OCI-LY1 (cell line): ENCODE measurements around the gene AMOTL1.

Experiments
- H2AFZ ChIP-seq: fragments of 200-600 bp; sonication (generic), shearing (Covaris generic); 2 replicates; pipeline ENCODE4 v1.6.0; 2014; ENCODE audit warnings: antibody characterized with exemption, mild to moderate bottlenecking, low read length
- H3F3A ChIP-seq: fragments of 200-600 bp; sonication (generic), shearing (Covaris generic); 2 replicates; pipeline ENCODE4 v1.6.0; 2014; ENCODE audit warnings: mild to moderate bottlenecking, antibody characterized with exemption, low read length, moderate library complexity; ENCODE audit not compliant: insufficient read depth
- H3K27ac ChIP-seq: fragments of 200-600 bp; sonication (generic); 2 replicates; pipeline ENCODE4 v1.5.1; 2014; ENCODE audit warnings: low read length, mixed run types, mild to moderate bottlenecking, low read depth; ENCODE audit not compliant: poor library complexity, severe bottlenecking
- H3K27me3 ChIP-seq: fragments of 200-600 bp; sonication (generic); 2 replicates; pipeline ENCODE4 v1.6.0; 2014; ENCODE audit warnings: antibody characterized with exemption, mild to moderate bottlenecking, low read length, moderate library complexity; ENCODE audit not compliant: insufficient read depth
- H3K36me3 ChIP-seq: fragments of 200-600 bp; sonication (generic); 2 replicates; pipeline ENCODE4 v1.6.1; 2014; ENCODE audit warnings: mild to moderate bottlenecking, antibody characterized with exemption, low read length, moderate library complexity, mixed read lengths; ENCODE audit not compliant: insufficient read depth
- H3K4me1 ChIP-seq: fragments of 200-600 bp; sonication (generic); 2 replicates; pipeline ENCODE4 v1.5.1; 2014; ENCODE audit warnings: mild to moderate bottlenecking, low read length, moderate library complexity; ENCODE audit not compliant: insufficient read depth, severe bottlenecking
- H3K4me2 ChIP-seq: fragments of 200-600 bp; sonication (generic), shearing (Covaris generic); 2 replicates; pipeline ENCODE4 v1.6.1; 2014; ENCODE audit warnings: low read length
- H3K4me3 ChIP-seq: fragments of 200-600 bp; sonication (generic); 2 replicates; pipeline ENCODE4 v1.5.1; 2014; ENCODE audit warnings: low read length, low read depth, mild to moderate bottlenecking, mixed read lengths; ENCODE audit not compliant: poor library complexity, severe bottlenecking
- H3K79me2 ChIP-seq: fragments of 200-600 bp; shearing (Covaris generic); 2 replicates; pipeline ENCODE4 v1.6.1; 2016; ENCODE audit warnings: mixed run types, low read length, mixed read lengths; ENCODE audit not compliant: insufficient read depth
- H3K9ac ChIP-seq: fragments of 200-600 bp; sonication (generic), shearing (Covaris generic); 2 replicates; pipeline ENCODE4 v1.6.1; 2014; ENCODE audit warnings: mild to moderate bottlenecking, low read length, mixed read lengths
- H3K9me2 ChIP-seq: fragments of 200-600 bp; sonication (generic), shearing (Covaris generic); 2 replicates; pipeline ENCODE4 v1.6.1; 2014; ENCODE audit warnings: low read depth, mild to moderate bottlenecking, low read length, mixed read lengths
- H3K9me3 ChIP-seq: fragments of 200-600 bp; shearing (Covaris generic); 2 replicates; pipeline ENCODE4 v1.6.1; 2014; ENCODE audit warnings: low read length, mixed read lengths
- H4K20me1 ChIP-seq: fragments of 200-600 bp; sonication (generic), shearing (Covaris generic); 2 replicates; pipeline ENCODE4 v1.6.0; 2016; ENCODE audit warnings: mild to moderate bottlenecking, low read length; ENCODE audit not compliant: insufficient read depth
- EZH2 ChIP-seq: fragments of 200-600 bp; sonication (generic), shearing (Covaris generic); IDR thresholded peaks from 2 replicates; pipeline ENCODE4 v1.8.0; 2017; ENCODE audit warnings: borderline replicate concordance, mixed run types, mild to moderate bottlenecking, antibody characterized with exemption, low read length, moderate library complexity, mixed read lengths
- TF ChIP-seq, protein P1 (sequence below): fragments of 200-600 bp; sonication (generic), shearing (Covaris generic); IDR thresholded peaks from 2 replicates; pipeline ENCODE4 v1.5.1; 2017; ENCODE audit warnings: mild to moderate bottlenecking, antibody characterized with exemption, low read length, moderate library complexity, mixed read lengths

The AMOTL1 gene

DNA sequence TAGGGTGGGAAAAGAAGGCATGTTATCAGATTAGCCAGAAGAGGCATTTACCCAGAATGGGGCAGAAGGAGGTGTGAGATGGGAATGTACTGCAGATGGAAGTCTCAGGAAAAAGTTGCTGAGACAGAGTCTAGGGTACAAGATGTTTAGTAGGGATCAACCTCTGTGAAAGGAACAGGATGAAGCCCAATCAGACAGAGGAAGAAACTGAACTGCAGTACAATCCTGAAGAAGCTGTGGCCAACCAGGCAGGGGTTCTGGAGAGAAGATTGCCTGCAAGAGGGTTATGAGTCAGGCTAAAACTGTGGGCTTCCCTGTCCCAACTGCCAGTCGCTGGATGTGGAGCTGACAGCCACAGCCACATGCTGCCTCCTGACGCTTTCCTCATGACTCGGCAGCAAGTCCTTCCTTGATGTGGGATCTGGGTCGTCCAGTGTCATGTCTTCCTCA is 141.2 kb downstream of the AMOTL1 start:
- Histone ChIP-seq H3K36me3 (no peaks in the 10 kb centered on the region), H3K4me1 (no peaks in the 10 kb centered on the region), H3K27ac (no peak overlapping the region), H2AFZ (no peak overlapping the region), H3F3A (no peaks in the 10 kb centered on the region), H3K9me2 (no peaks in the 10 kb centered on the region), H3K4me2 (no peak overlapping the region), H3K27me3 (no peaks in the 10 kb centered on the region), H3K4me3 (no peak overlapping the region), H3K9me3 (no peaks in the 10 kb centered on the region), H4K20me1 (no peaks in the 10 kb centered on the region), H3K9ac (no peak overlapping the region), H3K79me2 (no peaks in the 10 kb centered on the region)
- TF ChIP-seq, protein P1, sequence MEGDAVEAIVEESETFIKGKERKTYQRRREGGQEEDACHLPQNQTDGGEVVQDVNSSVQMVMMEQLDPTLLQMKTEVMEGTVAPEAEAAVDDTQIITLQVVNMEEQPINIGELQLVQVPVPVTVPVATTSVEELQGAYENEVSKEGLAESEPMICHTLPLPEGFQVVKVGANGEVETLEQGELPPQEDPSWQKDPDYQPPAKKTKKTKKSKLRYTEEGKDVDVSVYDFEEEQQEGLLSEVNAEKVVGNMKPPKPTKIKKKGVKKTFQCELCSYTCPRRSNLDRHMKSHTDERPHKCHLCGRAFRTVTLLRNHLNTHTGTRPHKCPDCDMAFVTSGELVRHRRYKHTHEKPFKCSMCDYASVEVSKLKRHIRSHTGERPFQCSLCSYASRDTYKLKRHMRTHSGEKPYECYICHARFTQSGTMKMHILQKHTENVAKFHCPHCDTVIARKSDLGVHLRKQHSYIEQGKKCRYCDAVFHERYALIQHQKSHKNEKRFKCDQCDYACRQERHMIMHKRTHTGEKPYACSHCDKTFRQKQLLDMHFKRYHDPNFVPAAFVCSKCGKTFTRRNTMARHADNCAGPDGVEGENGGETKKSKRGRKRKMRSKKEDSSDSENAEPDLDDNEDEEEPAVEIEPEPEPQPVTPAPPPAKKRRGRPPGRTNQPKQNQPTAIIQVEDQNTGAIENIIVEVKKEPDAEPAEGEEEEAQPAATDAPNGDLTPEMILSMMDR = no peak
- no peak for TF ChIP-seq EZH2

DNA sequence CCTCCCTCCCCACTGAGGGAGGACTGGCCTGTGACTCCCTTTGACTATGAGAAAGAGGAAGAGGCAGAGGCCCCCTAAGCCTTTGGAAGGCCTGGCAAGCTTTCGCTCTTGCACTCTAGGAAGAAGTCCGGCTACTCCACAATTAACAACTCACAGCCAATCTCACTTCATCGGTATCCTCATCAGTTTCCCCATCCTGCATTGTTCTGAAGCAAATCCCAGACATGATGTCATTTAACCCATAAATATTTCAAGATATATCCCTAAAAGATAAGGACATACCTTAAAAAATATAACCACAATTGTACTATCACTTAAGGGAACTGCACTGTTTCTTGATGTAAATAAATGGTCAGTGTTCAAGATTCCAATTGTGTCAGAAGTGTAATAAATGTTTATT is 142.1 kb downstream of the AMOTL1 start:
- H3K9me3 ChIP-seq = no peaks in the 10 kb centered on the region
- no peak overlapping the region for H3K4me2 ChIP-seq
- no peaks in the 10 kb centered on the region for H3K79me2 ChIP-seq
- no peak overlapping the region for H3K9ac ChIP-seq
- H3K4me1 ChIP-seq = no peaks in the 10 kb centered on the region
- H2AFZ ChIP-seq = no peak overlapping the region
- H4K20me1 ChIP-seq = no peaks in the 10 kb centered on the region
- H3K4me3 ChIP-seq = no peak overlapping the region
- H3F3A ChIP-seq = no peaks in the 10 kb centered on the region
- H3K27ac ChIP-seq = no peak overlapping the region
- H3K9me2 ChIP-seq = no peaks in the 10 kb centered on the region
- H3K36me3 ChIP-seq = no peaks in the 10 kb centered on the region
- TF ChIP-seq, protein P1 = no peak
- no peak for TF ChIP-seq EZH2
- no peaks in the 10 kb centered on the region for H3K27me3 ChIP-seq

DNA sequence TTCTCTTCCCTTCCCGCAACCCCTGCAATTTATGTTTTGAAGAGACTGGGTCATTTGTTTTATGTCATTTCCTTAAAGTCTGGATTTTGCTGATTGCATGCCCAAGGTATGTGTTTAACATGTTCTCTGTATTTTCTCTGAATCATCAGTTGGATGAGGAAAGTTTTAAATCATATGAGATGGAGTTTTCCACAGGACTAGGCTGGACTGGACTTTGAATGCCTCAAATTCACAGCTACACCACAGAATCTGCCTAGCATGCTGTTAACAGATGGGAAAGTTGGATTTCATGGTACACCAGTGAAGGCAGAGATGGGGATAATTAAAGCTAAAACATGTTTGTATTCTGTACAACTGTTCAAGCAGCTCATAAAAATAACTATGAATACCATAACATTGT is 142.6 kb downstream of the AMOTL1 start:
- no peaks in the 10 kb centered on the region for H3K9me3 ChIP-seq
- H3K27me3 ChIP-seq = no peaks in the 10 kb centered on the region
- no peaks in the 10 kb centered on the region for H3F3A ChIP-seq
- no peak overlapping the region for H3K9ac ChIP-seq
- H2AFZ ChIP-seq = no peak overlapping the region
- H4K20me1 ChIP-seq = no peaks in the 10 kb centered on the region
- H3K4me3 ChIP-seq = no peak overlapping the region
- no peaks in the 10 kb centered on the region for H3K79me2 ChIP-seq
- TF ChIP-seq, protein P1 = no peak
- TF ChIP-seq EZH2 = no peak
- H3K4me2 ChIP-seq = no peak overlapping the region
- H3K27ac ChIP-seq = no peak overlapping the region
- H3K36me3 ChIP-seq = no peaks in the 10 kb centered on the region
- no peaks in the 10 kb centered on the region for H3K4me1 ChIP-seq
- no peaks in the 10 kb centered on the region for H3K9me2 ChIP-seq
